MCF 10A (cell line): ENCODE measurements around the gene HDGF. TPM values are rescaled to one million over a fixed set of nuclear protein-coding genes. Genes with fewer than 3 reads are reported as not detected.
A peak's percentile ranks its signal among the peaks of the same experiment; 100 is the strongest.

Experiments
- BruUV-seq: library from RNA; stranded (reverse); fragments of 400-500 nt; replicated peaks from 2 replicates; lab custom pipeline; 2021; lab: Mats Ljungman, UMichigan
- CTCF ChIA-PET: fragments of 300-600 bp; sonication (Branson Sonifier 250); formaldehyde crosslinking; extraction: SDS; loops from one replicate; lab custom pipeline; 2021; ENCODE audit warnings: antibody characterized with exemption, inconsistent platforms; lab: Yijun Ruan, JAX
- POLR2A ChIA-PET: fragments of 300-600, 350-650 bp; sonication (Branson Sonifier 250); formaldehyde crosslinking; extraction: SDS; loops from one replicate; lab custom pipeline; 2020; ENCODE audit warnings: antibody characterized with exemption, inconsistent platforms; lab: Yijun Ruan, JAX
- DNase-seq: peaks from one replicate; pipeline ENCODE4 v3.0.0-alpha.2; 2018; ENCODE audit not compliant: unreplicated experiment
- H3K27ac Mint-ChIP-seq: one replicate; pipeline ENCODE4 v1.8.0; 2022; ENCODE audit warnings: mild to moderate bottlenecking, low read depth, mixed read lengths; ENCODE audit not compliant: unreplicated experiment
- H3K27me3 Mint-ChIP-seq: one replicate; pipeline ENCODE4 v1.8.0; 2022; ENCODE audit warnings: mixed read lengths; ENCODE audit not compliant: insufficient read depth, unreplicated experiment
- H3K36me3 Mint-ChIP-seq: one replicate; pipeline ENCODE4 v1.8.0; 2022; ENCODE audit warnings: mild to moderate bottlenecking, moderate library complexity, mixed read lengths; ENCODE audit not compliant: insufficient read depth, unreplicated experiment
- H3K4me1 Mint-ChIP-seq: one replicate; pipeline ENCODE4 v1.8.0; 2022; ENCODE audit warnings: mixed read lengths; ENCODE audit not compliant: insufficient read depth, unreplicated experiment
- H3K4me3 Mint-ChIP-seq: one replicate; pipeline ENCODE4 v1.8.0; 2022; ENCODE audit warnings: mild to moderate bottlenecking, moderate library complexity, mixed read lengths; ENCODE audit not compliant: unreplicated experiment
- H3K9me3 Mint-ChIP-seq: one replicate; pipeline ENCODE4 v1.8.0; 2022; ENCODE audit warnings: mixed read lengths; ENCODE audit not compliant: unreplicated experiment
- CTCF ChIP-seq: fragments of 200-600 bp; IDR thresholded peaks from one replicate; pipeline ENCODE4 v1.8.0; 2022; ENCODE audit warnings: antibody characterized with exemption, mild to moderate bottlenecking; ENCODE audit not compliant: unreplicated experiment
- intact Hi-C: fragments of 100-400 bp; cut with micrococcal nuclease; formaldehyde crosslinking; loops from 2 replicates; pipeline ENCODE4 v1.14.1; 2022
- total RNA-seq: library from RNA; stranded (reverse); gene quantifications from 2 replicates; pipeline ENCODE4 v1.2.3, GENCODE V29; 2022

The HDGF gene
- total RNA-seq, 1 experiment from 2014 or later, result 707 TPM

GRCh38 chr1:156692925-156693847 lies 58.3 kb downstream of the HDGF start:
- no peak overlapping the region for H3K4me3 Mint-ChIP-seq
- intact Hi-C loops, result no loop called here
- H3K9me3 Mint-ChIP-seq, result no peaks in the 10 kb centered on the region
- no peaks in the 10 kb centered on the region for H3K36me3 Mint-ChIP-seq
- no TSS peak for BruUV-seq
- POLR2A ChIA-PET, result interaction anchor here (0.6 to 9.7 kb wide), 3 partner anchors 34 to 193 kb away, joined by 3 to 187 read pairs (median 3); partner anchors contain the start of genes ISG20L2 and METTL25B
- peak; percentile 55 for DNase-seq
- peak overlapping the region; percentile 50 for H3K27ac Mint-ChIP-seq
- TF ChIP-seq CTCF, result no peak
- CTCF ChIA-PET, result interaction anchor here (0.5 to 47.2 kb wide), 8 partner anchors 2 to 167 kb away, joined by 3 to 2415 read pairs (median 98); partner anchors contain the start of genes CRABP2, ISG20L2, METTL25B and NES
- H3K4me1 Mint-ChIP-seq, result peaks cover 26% of the 10 kb centered on the region
- H3K27me3 Mint-ChIP-seq, result peaks cover 52% of the 10 kb centered on the region

GRCh38 chr1:156692441-156692924 lies 59.0 kb downstream of the HDGF start:
- no peaks in the 10 kb centered on the region for H3K36me3 Mint-ChIP-seq
- ChIA-PET CTCF (interaction anchor here (0.6 to 47.2 kb wide), 7 partner anchors 15 to 167 kb away, joined by 3 to 2415 read pairs (median 43); partner anchors contain the start of genes CRABP2, INSRR, ISG20L2 and METTL25B), POLR2A (interaction anchor here (0.6 to 9.7 kb wide), 4 partner anchors 8 to 108 kb away, joined by 3 to 187 read pairs (median 34); partner anchors contain the start of genes CRABP2, ISG20L2 and METTL25B)
- intact Hi-C loops, result no loop called here
- H3K4me1 Mint-ChIP-seq, result peaks cover 26% of the 10 kb centered on the region
- DNase-seq, result no peak
- H3K9me3 Mint-ChIP-seq, result no peaks in the 10 kb centered on the region
- no peak overlapping the region for H3K4me3 Mint-ChIP-seq
- no peak overlapping the region for H3K27ac Mint-ChIP-seq
- no peak for TF ChIP-seq CTCF
- H3K27me3 Mint-ChIP-seq, result peaks cover 51% of the 10 kb centered on the region
- BruUV-seq, result no TSS peak

Other genes starting within 250 kb of the HDGF start
- 36.4 and 48.3 TPM in 2 replicates for gene IQGAP3, start 179.1 kb downstream of the HDGF start, total RNA-seq
- gene TTC24, start 172.0 kb downstream of the HDGF start, total RNA-seq, result not detected in 2 replicates
- gene NAXE, start 159.9 kb downstream of the HDGF start, total RNA-seq, result 141 and 155 TPM in 2 replicates
- 67.3 and 107 TPM in 2 replicates for gene GPATCH4, start 150.2 kb downstream of the HDGF start, total RNA-seq
- gene HAPLN2, start 132.3 kb downstream of the HDGF start, total RNA-seq, result not detected in 2 replicates
- gene BCAN, start 109.6 kb downstream of the HDGF start, total RNA-seq, result 0.37 TPM in 1 of 2 replicates, not detected in the other
- not detected in 2 replicates for gene NES, start 74.3 kb downstream of the HDGF start, total RNA-seq
- gene CRABP2, start 46.1 kb downstream of the HDGF start, total RNA-seq, result 0.98 and 1.9 TPM in 2 replicates
- gene METTL25B, start 23.2 kb downstream of the HDGF start, total RNA-seq, result 46.0 and 68.9 TPM in 2 replicates
- gene ISG20L2, start 22.9 kb downstream of the HDGF start, total RNA-seq, result 49.9 and 57.5 TPM in 2 replicates
- gene MRPL24, start 10.6 kb downstream of the HDGF start, total RNA-seq, result 233 and 261 TPM in 2 replicates
- 112 and 131 TPM in 2 replicates for gene PRCC, start 15.9 kb upstream of the HDGF start, total RNA-seq
- gene SH2D2A, start 65.2 kb upstream of the HDGF start, total RNA-seq, result 19.2 and 27.9 TPM in 2 replicates
- gene INSRR, start 107.4 kb upstream of the HDGF start, total RNA-seq, result not detected in 2 replicates
- 0.15 and 0.33 TPM in 2 replicates for gene NTRK1, start 109.2 kb upstream of the HDGF start, total RNA-seq
- 6.5 and 8.8 TPM in 2 replicates for gene PEAR1, start 142.0 kb upstream of the HDGF start, total RNA-seq
- gene LRRC71, start 169.0 kb upstream of the HDGF start, total RNA-seq, result not detected in 2 replicates